ENCODE measurements around the gene PSMC3IP. TPM values are rescaled to one million over a fixed set of nuclear protein-coding genes. Genes with fewer than 3 reads are reported as not detected.

The PSMC3IP gene
- total and polyA plus RNA-seq, 2 donors from 2014 or later: 3.6 to 5.8 TPM

- peak; percentile 76 to 95 (median 86) for DNase-seq
- no peak for TF ChIP-seq CTCF (IDR thresholded peaks at IDR 0.05; ENCODE audit: borderline replicate concordance, extremely low read depth, insufficient read depth)
- FAIRE-seq: no peak
- H3K27me3 ChIP-seq (ENCODE audit: control insufficient read depth, insufficient read depth, low read length): no peaks in the 10 kb centered on the region
- H3K27ac ChIP-seq (ENCODE audit: low read depth in 2 of 2, low read length in 2 of 2): peak overlapping the region; percentile 67 to 98
- peak overlapping the region; percentile 63 to 89 (median 66) for H3K9ac ChIP-seq (ENCODE audit: low read length in 3 of 3)
- peaks cover 4 to 17% (median 14%) of the 10 kb centered on the region in 3 donors for H3K4me1 ChIP-seq (ENCODE audit: control insufficient read depth in 2 of 3, insufficient read depth in 2 of 3, low read depth in 1 of 3, low read length in 3 of 3)
- H3K9me3 ChIP-seq (ENCODE audit: control insufficient read depth in 2 of 3, insufficient read depth in 1 of 3, low read length in 3 of 3): no peaks in the 10 kb centered on the region
- H3K4me3 ChIP-seq (ENCODE audit: low read length in 3 of 3): peak overlapping the region; percentile 75 to 93 (median 84)
- H3K36me3 ChIP-seq (ENCODE audit: control insufficient read depth in 2 of 3, insufficient read depth in 3 of 3, low read length in 3 of 3): peaks cover 0 to 19% (median 8%) of the 10 kb centered on the region in 3 donors
- intact Hi-C loops (cut with DNase I): no loop called here
Measured at GRCh38 chr17:42536372-42537155, 41.0 kb downstream of the PSMC3IP start.

- H3K9ac ChIP-seq (ENCODE audit: low read length in 3 of 3): peak within 1 kb of the TSS; percentile 63 to 89 (median 66)
- FAIRE-seq: no peak
- H3K36me3 ChIP-seq (ENCODE audit: control insufficient read depth in 2 of 3, insufficient read depth in 3 of 3, low read length in 3 of 3): peaks cover 0 to 14% (median 5%) of the 10 kb centered on the region in 3 donors
- H3K9me3 ChIP-seq (ENCODE audit: control insufficient read depth in 2 of 3, insufficient read depth in 1 of 3, low read length in 3 of 3): no peaks in the 10 kb centered on the region
- no peaks in the 10 kb centered on the region for H3K27me3 ChIP-seq (ENCODE audit: control insufficient read depth, insufficient read depth, low read length)
- DNase-seq: peak; percentile 89 to 99 (median 92)
- intact Hi-C loops (cut with DNase I): no loop called here
- peak within 1 kb of the TSS; percentile 85 to 98 for H3K27ac ChIP-seq (ENCODE audit: low read depth in 2 of 2, low read length in 2 of 2)
- peaks cover 4 to 21% (median 14%) of the 10 kb centered on the region in 3 donors for H3K4me1 ChIP-seq (ENCODE audit: control insufficient read depth in 2 of 3, insufficient read depth in 2 of 3, low read depth in 1 of 3, low read length in 3 of 3)
- peak within 1 kb of the TSS; percentile 75 to 93 (median 84) for H3K4me3 ChIP-seq (ENCODE audit: low read length in 3 of 3)
- TF ChIP-seq CTCF (IDR thresholded peaks at IDR 0.05; ENCODE audit: borderline replicate concordance, extremely low read depth, insufficient read depth): no peak
Measured at GRCh38 chr17:42536048-42536371, 41.5 kb downstream of the PSMC3IP start, which contains the start of gene NAGLU. NAGLU (plus strand) TSS chr17:42536241; CDS start chr17:42536273, 32 bp downstream.

- Histone ChIP-seq H3K36me3 (ENCODE audit: control insufficient read depth in 2 of 3, insufficient read depth in 3 of 3, low read length in 3 of 3) (peaks cover 0 to 9% (median 5%) of the 10 kb centered on the region in 3 donors), H3K9ac (ENCODE audit: low read length in 3 of 3) (peak overlapping the region; percentile 34 to 85 (median 50)), H3K27ac (ENCODE audit: low read depth in 2 of 2, low read length in 2 of 2) (peak overlapping the region; percentile 85 to 98), H3K27me3 (ENCODE audit: control insufficient read depth, insufficient read depth, low read length) (no peaks in the 10 kb centered on the region), H3K4me3 (ENCODE audit: low read length in 3 of 3) (peak overlapping the region; percentile 51 to 71 (median 68)), H3K9me3 (ENCODE audit: control insufficient read depth in 2 of 3, insufficient read depth in 1 of 3, low read length in 3 of 3) (no peaks in the 10 kb centered on the region), H3K4me1 (ENCODE audit: control insufficient read depth in 2 of 3, insufficient read depth in 2 of 3, low read depth in 1 of 3, low read length in 3 of 3) (peaks cover 4 to 21% (median 14%) of the 10 kb centered on the region in 3 donors)
- no peak for TF ChIP-seq CTCF (IDR thresholded peaks at IDR 0.05; ENCODE audit: borderline replicate concordance, extremely low read depth, insufficient read depth)
- DNase-seq: peak in 1 of 5 donors; percentile 22
- intact Hi-C loops (cut with DNase I): no loop called here
- FAIRE-seq: no peak
Measured at GRCh38 chr17:42535155-42536047, 42.1 kb downstream of the PSMC3IP start.

Measured in kidney (tissue), 14 donors.